ENCODE results near the gene RHOT1.

RHOT1 gene

DNA sequence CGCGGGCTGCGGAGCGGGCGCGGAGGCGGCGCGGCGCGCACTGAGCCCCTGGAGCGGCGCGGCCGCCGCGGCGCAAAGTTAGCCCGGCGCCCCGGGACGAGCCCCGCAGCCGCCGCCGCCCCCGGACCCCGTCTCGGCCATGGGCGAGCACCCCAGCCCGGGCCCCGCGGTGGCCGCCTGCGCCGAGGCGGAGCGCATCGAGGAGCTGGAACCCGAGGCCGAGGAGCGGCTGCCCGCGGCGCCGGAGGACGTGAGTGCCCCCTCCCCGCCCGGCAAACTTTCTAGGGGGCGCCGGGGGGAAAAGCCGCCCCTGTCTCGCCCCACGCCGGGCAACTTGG lies 123.7 kb downstream of the RHOT1 start:
- DNase-seq = peak in 1 of 10 donors; percentile 84
- intact Hi-C loops (cut with DNase I) = no loop called here

DNA sequence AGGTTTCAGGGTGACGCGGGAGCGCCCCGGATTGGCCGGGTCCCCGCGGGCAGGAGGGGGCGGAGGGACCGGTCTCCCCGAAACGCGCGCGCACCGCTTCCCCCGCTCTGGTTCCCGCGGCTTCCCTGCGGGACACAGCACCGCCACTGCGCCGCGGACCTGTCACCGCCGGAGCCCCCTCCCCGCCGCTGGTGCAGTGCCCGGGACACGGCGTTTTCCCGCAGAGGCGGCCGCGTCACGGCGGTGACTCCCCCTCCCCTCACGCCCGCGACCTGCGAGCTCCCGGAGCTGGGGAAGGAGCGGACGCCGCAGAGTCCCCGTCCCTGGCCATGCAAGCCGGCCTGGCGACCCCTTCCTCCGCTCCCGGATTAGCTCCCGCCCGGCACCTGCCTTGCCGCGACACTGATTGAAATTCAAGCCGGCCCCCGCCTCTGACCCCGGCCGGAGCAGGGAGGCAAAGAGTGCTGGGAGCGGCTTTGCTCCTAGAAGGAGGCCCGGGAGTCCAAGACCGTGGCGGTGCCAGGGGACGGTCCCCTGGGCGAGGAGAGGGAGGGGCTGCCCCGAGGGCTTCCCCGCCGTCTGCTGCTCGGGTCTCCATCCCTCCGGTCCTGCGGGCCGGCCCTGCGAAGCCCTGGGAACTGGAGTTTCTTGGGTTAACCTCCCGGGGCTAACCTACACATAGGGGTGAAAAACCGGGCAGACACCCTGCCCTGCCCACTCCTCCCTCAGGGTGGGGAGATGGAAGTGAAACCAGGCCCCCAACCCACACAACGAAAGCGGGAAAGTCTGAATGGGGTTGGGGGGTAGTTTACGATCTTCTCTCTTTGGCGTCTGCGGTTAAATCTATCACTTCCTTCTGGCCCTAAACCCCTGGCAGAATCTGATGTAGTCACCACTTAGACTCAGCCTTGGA lies 124.3 kb downstream of the RHOT1 start:
- DNase-seq = peak in 4 of 10 donors; percentile 24 to 88 (median 56)
- intact Hi-C loops (cut with DNase I) = no loop called here

DNA sequence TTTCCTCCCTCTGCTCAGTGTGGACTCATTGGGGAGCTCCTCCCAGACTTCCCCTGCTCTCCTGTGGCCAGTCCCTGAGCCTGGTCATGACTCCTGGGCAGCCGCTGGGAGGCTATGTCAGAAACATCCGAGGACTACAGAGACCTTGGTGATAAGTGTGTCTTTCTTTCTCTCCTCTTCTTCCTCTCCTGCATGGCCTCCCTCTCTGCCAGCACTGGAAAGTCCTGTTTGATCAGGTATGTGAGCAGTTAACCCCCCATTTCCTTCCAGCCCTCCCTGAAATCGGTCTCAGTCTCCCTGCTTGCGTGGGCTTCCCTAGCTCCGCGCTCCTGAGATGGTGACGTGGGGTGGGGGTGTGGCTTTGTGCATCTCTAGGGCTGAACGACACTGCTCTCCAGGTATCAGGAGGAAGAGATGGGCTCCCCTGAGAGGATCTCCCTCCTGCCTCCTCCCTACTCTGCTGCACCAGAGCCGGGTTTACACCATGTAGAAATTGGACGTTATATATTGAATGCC lies 125.4 kb downstream of the RHOT1 start:
- intact Hi-C loops (cut with DNase I) = no loop called here
- DNase-seq = peak in 7 of 10 donors; percentile 56 to 95 (median 75)

DNA sequence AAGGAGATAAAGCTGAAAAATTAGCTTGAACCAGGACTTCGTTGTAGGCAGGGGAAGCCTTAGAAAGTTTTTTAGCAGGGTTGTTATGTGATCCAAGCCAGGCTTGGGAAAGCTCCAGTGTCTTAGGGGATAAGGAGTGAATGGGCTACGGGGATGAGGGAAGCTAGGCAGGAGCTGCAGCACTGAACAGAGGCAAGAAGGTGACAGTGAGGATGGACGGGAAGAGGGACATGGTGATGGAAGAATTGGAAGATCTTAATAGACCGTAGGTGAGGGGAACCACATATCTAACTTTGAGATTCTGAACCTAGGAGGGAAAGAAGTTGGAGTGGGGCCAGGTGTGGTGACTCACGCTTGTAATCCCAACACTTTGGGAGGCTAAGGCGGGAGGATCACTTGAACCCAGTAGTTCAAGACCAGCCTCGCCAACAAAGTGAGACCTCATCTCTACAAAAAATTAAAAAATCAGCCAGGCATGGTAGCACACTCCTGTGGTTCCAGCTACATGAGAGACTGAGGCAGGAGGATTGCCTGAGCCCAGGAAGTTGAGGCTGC lies 126.5 kb downstream of the RHOT1 start:
- no peak for DNase-seq
- intact Hi-C loops (cut with DNase I) = no loop called here

DNA sequence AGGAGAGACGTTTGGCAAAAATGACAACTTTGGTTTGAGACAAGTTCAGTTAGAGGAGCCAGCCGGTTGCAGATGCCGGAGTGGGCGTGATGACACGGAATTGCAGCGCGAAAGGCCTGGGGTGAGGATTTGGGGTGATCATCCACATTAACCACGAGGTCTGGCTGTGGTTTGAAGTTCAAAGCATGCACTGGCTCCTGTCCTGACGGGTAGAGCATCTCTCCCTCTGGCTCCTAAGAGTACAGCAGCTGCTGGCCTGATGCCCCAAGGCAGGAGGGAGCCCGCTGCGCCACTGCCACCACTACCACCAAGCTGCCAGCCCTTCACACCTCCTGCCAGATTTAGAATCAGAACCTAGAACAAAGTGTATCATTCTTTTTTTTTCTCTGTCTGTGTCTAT lies 127.1 kb downstream of the RHOT1 start:
- intact Hi-C loops (cut with DNase I) = no loop called here
- DNase-seq = peak in 8 of 10 donors; percentile 39 to 94 (median 69)

DNA sequence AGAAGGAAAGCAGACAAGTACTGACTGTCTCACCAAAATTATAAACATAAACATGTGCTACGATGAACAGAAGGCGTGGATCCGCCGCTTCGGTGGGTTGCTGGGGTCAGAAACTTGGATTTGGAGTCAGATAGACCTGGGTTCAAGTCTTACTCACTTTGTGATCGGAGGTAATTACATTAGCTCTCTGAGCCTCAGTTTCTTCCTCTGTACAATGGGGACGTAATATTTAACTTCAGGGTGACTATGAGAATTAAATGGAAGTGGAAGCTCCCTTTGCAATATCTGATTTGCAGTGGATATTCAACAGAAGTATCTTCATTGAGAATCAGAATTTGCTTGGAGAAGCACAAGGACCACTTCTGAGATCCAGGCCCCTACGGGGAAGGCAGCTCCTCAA lies 129.5 kb downstream of the RHOT1 start:
- intact Hi-C loops (cut with DNase I) = no loop called here
- DNase-seq = no peak

DNA sequence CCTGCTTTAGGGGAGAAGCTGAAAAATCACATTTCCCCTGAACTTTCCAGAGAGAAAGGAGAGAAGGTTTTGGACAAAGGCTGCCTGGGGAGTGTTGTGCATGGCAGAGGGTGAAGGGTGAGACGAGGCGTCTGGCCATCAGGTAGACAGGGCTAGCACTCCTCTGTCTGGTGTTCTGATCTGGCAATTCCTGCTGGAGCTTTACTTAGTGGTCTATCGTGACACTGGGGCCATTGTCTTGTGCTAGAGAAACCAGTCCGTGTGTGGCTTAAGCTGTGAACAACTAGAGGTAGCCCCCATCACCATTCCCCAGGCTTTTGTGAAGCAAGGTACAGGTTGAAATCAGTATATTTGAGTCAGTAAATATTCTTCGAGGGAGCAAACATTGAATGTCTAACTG lies 131.8 kb downstream of the RHOT1 start:
- intact Hi-C loops (cut with DNase I) = no loop called here

DNA sequence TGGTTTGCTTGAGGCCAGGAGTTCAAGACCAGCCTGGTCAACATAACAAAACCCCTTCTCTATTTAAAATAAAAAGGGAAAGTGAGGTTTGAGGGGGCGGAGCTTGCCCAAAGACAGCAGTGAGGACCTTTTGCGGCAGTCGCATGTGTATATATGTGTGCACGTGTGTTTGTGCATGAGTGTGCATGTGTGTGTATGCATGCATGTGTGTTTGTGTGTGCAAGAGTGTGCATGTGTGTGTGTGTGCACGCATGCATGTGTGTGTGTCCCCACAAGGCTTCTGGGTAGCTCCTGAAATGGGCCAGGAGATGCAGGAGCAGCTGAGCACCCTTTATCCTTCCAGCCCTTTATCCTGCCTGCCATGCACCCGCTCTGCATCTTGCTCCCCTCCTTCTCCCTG lies 132.3 kb downstream of the RHOT1 start:
- intact Hi-C loops (cut with DNase I) = no loop called here

More for the DNA sequence above, 131.8 kb downstream of the RHOT1 start:
- no peak for DNase-seq

More for the DNA sequence above, 132.3 kb downstream of the RHOT1 start:
- DNase-seq = no peak

All from posterior cingulate gyrus (tissue), 11 donors.